HFFc6 (cell line): ENCODE measurements around the gene ANKRD6. TPM values are rescaled to one million over a fixed set of nuclear protein-coding genes. Genes with fewer than 3 reads are reported as not detected.

Source experiments
- DNase-seq: peaks from one replicate; pipeline ENCODE4 v3.0.0-alpha.2; 2018
- H3K27ac Mint-ChIP-seq: 2 replicates; pipeline ENCODE4 v1.8.0; 2020; ENCODE audit warnings: mild to moderate bottlenecking, mixed read lengths
- H3K27me3 Mint-ChIP-seq: 2 replicates; pipeline ENCODE4 v1.8.0; 2021; ENCODE audit warnings: mild to moderate bottlenecking, moderate library complexity, mixed read lengths; ENCODE audit not compliant: insufficient read depth
- H3K36me3 Mint-ChIP-seq: 2 replicates; pipeline ENCODE4 v1.8.0; 2021; ENCODE audit warnings: low read depth, mixed read lengths
- H3K4me1 Mint-ChIP-seq: 2 replicates; pipeline ENCODE4 v1.8.0; 2020; ENCODE audit warnings: low read depth, mixed read lengths
- H3K4me3 Mint-ChIP-seq: 2 replicates; pipeline ENCODE4 v1.8.0; 2020; ENCODE audit warnings: mild to moderate bottlenecking, moderate library complexity, mixed read lengths
- H3K9me3 Mint-ChIP-seq: 2 replicates; pipeline ENCODE4 v1.8.0; 2020; ENCODE audit warnings: mild to moderate bottlenecking, mixed read lengths
- CTCF ChIP-seq: fragments of 200-600 bp; sonication (generic); IDR thresholded peaks from 2 replicates; pipeline ENCODE4 v1.5.0; 2021; ENCODE audit warnings: antibody characterized with exemption, mild to moderate bottlenecking
- total RNA-seq, 6 experiments: library from RNA; stranded (reverse); fragmentation: NEBNext Ultra II Directional; extraction: Animal tissue kit (Norgen Biotek cat#: 25700); gene quantifications; 2 replicates in 1 of 6; 3 replicates in 5 of 6; pipeline ENCODE4 v1.2.3, GENCODE V29; 2021

Gene ANKRD6
- total RNA-seq, 6 experiments from 2014 or later = not detected

- no peak for DNase-seq
- H3K36me3 Mint-ChIP-seq = no peaks in the 10 kb centered on the region
- H3K9me3 Mint-ChIP-seq = no peaks in the 10 kb centered on the region
- no peak overlapping the region for H3K27ac Mint-ChIP-seq
- no peaks in the 10 kb centered on the region for H3K4me1 Mint-ChIP-seq
- TF ChIP-seq CTCF = no peak
- no peak overlapping the region for H3K4me3 Mint-ChIP-seq
- peaks cover 18% of the 10 kb centered on the region for H3K27me3 Mint-ChIP-seq
Observed at GRCh38 chr6:89567630-89568390, 134.9 kb downstream of the ANKRD6 start.

- DNase-seq = no peak
- Mint-ChIP-seq H3K4me1 (no peaks in the 10 kb centered on the region), H3K36me3 (no peaks in the 10 kb centered on the region), H3K4me3 (no peak overlapping the region), H3K27me3 (peaks cover 7% of the 10 kb centered on the region; the same call in 1 of the 2 replicates), H3K27ac (no peak overlapping the region), H3K9me3 (no peaks in the 10 kb centered on the region)
- TF ChIP-seq CTCF = no peak
Observed at GRCh38 chr6:89574910-89575561, 142.1 kb downstream of the ANKRD6 start.

DNA sequence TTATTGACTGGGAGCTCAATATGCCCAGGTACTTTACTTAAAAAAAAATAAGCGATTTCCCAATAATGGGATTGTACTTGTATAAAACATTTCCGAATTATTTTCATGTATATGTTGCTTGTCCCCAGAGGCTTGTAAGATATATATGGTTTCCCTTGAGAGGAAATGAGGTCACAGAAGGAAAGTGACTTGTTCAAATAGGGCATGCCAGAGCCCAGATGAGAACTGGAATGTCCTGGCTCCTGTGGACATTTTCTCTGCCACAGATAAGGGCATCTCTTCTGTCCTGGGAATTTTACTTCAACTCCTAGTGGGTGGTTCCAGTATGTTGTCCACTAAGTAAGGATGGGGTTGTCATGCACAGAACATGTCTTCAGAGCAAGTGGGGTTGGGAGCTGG is 142.6 kb downstream of the ANKRD6 start:
- no peak overlapping the region for H3K27ac Mint-ChIP-seq
- H3K27me3 Mint-ChIP-seq = peaks cover 9% of the 10 kb centered on the region
- TF ChIP-seq CTCF = no peak
- H3K9me3 Mint-ChIP-seq = no peaks in the 10 kb centered on the region
- no peak for DNase-seq
- no peak overlapping the region for H3K4me3 Mint-ChIP-seq
- no peaks in the 10 kb centered on the region for H3K4me1 Mint-ChIP-seq
- no peaks in the 10 kb centered on the region for H3K36me3 Mint-ChIP-seq

DNA sequence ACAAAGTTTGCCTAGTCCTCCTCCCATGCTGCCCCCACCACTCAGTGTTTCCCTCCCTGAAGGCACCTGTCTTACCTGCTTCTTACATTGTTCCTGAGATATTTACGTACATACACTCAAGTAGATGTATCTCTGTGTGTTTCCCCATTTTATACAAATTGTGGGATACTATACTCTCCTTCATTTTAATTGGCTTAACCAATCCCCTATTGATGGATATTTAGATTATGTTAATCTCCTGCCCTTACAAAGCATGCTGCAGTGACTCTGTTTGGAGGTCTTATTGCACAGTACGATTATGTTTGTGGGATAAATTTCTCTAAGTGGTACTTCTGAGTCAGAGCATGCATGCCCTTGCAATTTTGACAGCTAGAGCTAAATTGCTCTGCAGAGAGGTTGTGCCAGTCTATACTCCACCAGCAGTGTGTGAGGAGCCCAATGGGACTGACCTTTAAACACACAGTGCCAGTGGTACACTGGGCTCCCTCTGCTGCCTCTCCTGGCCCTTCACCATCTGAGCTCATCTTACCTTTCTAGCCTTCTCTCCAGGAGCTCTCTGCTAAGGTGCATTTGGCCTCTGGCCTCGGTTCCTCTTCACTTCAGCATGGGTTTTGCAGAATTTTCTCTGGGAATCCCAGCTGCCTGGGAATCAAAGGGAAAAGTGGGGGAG is 148.2 kb downstream of the ANKRD6 start:
- H3K4me3 Mint-ChIP-seq = no peak overlapping the region
- no peaks in the 10 kb centered on the region for H3K4me1 Mint-ChIP-seq
- no peak for DNase-seq
- H3K27ac Mint-ChIP-seq = no peak overlapping the region
- no peak for TF ChIP-seq CTCF
- no peaks in the 10 kb centered on the region for H3K9me3 Mint-ChIP-seq
- H3K36me3 Mint-ChIP-seq = no peaks in the 10 kb centered on the region
- H3K27me3 Mint-ChIP-seq = peaks cover 10% of the 10 kb centered on the region

GRCh38 chr6:89581689-89582088 is 148.7 kb downstream of the ANKRD6 start:
- Mint-ChIP-seq H3K9me3 (no peaks in the 10 kb centered on the region), H3K27me3 (peaks cover 10% of the 10 kb centered on the region), H3K36me3 (no peaks in the 10 kb centered on the region), H3K27ac (no peak overlapping the region), H3K4me3 (no peak overlapping the region), H3K4me1 (no peaks in the 10 kb centered on the region)
- no peak for DNase-seq
- no peak for TF ChIP-seq CTCF
